ENCODE data around the gene PIK3CG.

PIK3CG gene

GRCh38 chr7:106858618-106859532 is 6.2 kb upstream of the PIK3CG start:
- DNase-seq (ENCODE audit: low read depth, low spot score), result no peak

- DNase-seq (ENCODE audit: low read depth, low spot score), result no peak
Measured at GRCh38 chr7:106862317-106863089, 2.6 kb upstream of the PIK3CG start.

GRCh38 chr7:106863274-106863997 is 1.6 kb upstream of the PIK3CG start:
- DNase-seq (ENCODE audit: low read depth, low spot score), result no peak

GRCh38 chr7:106864298-106865081 is 592 bp upstream of the PIK3CG start:
- no peak for DNase-seq (ENCODE audit: low read depth, low spot score)

GRCh38 chr7:106866298-106867281 is 1.5 kb downstream of the PIK3CG start:
- DNase-seq (ENCODE audit: low read depth, low spot score), result no peak

- no peak for DNase-seq (ENCODE audit: low read depth, low spot score)
Measured at GRCh38 chr7:106867641-106868351, 2.7 kb downstream of the PIK3CG start.

- no peak for DNase-seq (ENCODE audit: low read depth, low spot score)
Measured at GRCh38 chr7:106868364-106868763, 3.3 kb downstream of the PIK3CG start.

GRCh38 chr7:106869954-106870353 is 4.9 kb downstream of the PIK3CG start:
- DNase-seq (ENCODE audit: low read depth, low spot score), result no peak

- DNase-seq (ENCODE audit: low read depth, low spot score), result no peak
Measured at GRCh38 chr7:106870528-106870927, 5.4 kb downstream of the PIK3CG start.

GRCh38 chr7:106870983-106871410 is 5.9 kb downstream of the PIK3CG start:
- no peak for DNase-seq (ENCODE audit: low read depth, low spot score)

- no peak for DNase-seq (ENCODE audit: low read depth, low spot score)
Measured at GRCh38 chr7:106871793-106872571, 6.9 kb downstream of the PIK3CG start.

GRCh38 chr7:106872763-106873162 is 7.7 kb downstream of the PIK3CG start:
- DNase-seq (ENCODE audit: low read depth, low spot score), result no peak

- no peak for DNase-seq (ENCODE audit: low read depth, low spot score)
Measured at GRCh38 chr7:106874076-106874475, 9.0 kb downstream of the PIK3CG start.

- DNase-seq (ENCODE audit: low read depth, low spot score), result no peak
Measured at GRCh38 chr7:106875508-106875907, 10.4 kb downstream of the PIK3CG start.

- no peak for DNase-seq (ENCODE audit: low read depth, low spot score)
Measured at GRCh38 chr7:106878748-106879439, 13.8 kb downstream of the PIK3CG start.

- DNase-seq (ENCODE audit: low read depth, low spot score), result no peak
Measured at GRCh38 chr7:106881984-106882383, 16.9 kb downstream of the PIK3CG start.

- no peak for DNase-seq (ENCODE audit: low read depth, low spot score)
Measured at GRCh38 chr7:106883456-106884026, 18.5 kb downstream of the PIK3CG start.

GRCh38 chr7:106885652-106886051 is 20.6 kb downstream of the PIK3CG start:
- no peak for DNase-seq (ENCODE audit: low read depth, low spot score)
